Measurements from ENCODE around the gene TIMM29. TPM values are rescaled to one million over a fixed set of nuclear protein-coding genes. Genes with fewer than 3 reads are reported as not detected.

The TIMM29 gene
- total RNA-seq, 2 experiments from 2014 or later: 27.3 to 28.3 TPM

DNA sequence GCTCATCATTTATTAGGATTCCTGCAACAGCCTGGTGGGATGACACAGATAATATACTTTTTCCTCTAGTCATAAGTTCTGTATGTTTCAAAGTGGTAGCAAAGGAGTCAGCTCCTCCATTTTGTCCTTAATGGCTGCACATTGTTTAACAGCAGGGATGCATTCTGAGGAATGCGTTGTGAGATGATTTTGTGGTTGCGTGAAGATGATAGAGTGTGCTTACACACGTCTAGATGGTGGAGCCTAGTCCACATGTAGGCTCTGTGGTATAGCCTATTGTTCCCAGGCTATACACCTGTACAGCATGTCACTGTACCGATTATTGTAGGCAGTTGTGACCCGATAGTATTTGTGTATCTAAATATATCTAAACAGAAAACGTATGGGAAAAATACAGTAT is 36.8 kb downstream of the TIMM29 start:
- ChIA-PET CTCF (ENCODE audit: unreplicated experiment) (no interaction called here), POLR2A (interaction anchor here (1.3 to 4.2 kb wide), 3 partner anchors 10 to 14 kb away, joined by 4 to 43 read pairs (median 11); no protein-coding TSS in a partner anchor)
- Histone ChIP-seq H2AFZ (ENCODE audit: low read length) (no peak overlapping the region), H4K20me1 (ENCODE audit: insufficient read depth, low read length) (no peaks in the 10 kb centered on the region), H3K9me3 (ENCODE audit: low read length) (no peaks in the 10 kb centered on the region), H3K9me2 (ENCODE audit: insufficient read depth, low read length) (no peaks in the 10 kb centered on the region), H3K27ac (ENCODE audit: low read depth, low read length, poor library complexity, severe bottlenecking) (peak overlapping the region; percentile 99), H3K4me2 (ENCODE audit: low read length) (peak overlapping the region; percentile 76), H3K4me1 (ENCODE audit: insufficient read depth, low read length, poor library complexity, severe bottlenecking) (peaks cover 74% of the 10 kb centered on the region), H3K79me2 (ENCODE audit: insufficient read depth, low read depth, low read length) (peaks cover 92% of the 10 kb centered on the region), H3K36me3 (ENCODE audit: insufficient read depth, low read length) (peaks cover 54% of the 10 kb centered on the region), H3K4me3 (ENCODE audit: low read depth, low read length, poor library complexity, severe bottlenecking) (peak overlapping the region; percentile 87)
- no peak for TF ChIP-seq EZH2phosphoT487 (IDR thresholded peaks at IDR 0.05; ENCODE audit: borderline replicate concordance, low read depth, low read length)
- TF ChIP-seq, protein P1, sequence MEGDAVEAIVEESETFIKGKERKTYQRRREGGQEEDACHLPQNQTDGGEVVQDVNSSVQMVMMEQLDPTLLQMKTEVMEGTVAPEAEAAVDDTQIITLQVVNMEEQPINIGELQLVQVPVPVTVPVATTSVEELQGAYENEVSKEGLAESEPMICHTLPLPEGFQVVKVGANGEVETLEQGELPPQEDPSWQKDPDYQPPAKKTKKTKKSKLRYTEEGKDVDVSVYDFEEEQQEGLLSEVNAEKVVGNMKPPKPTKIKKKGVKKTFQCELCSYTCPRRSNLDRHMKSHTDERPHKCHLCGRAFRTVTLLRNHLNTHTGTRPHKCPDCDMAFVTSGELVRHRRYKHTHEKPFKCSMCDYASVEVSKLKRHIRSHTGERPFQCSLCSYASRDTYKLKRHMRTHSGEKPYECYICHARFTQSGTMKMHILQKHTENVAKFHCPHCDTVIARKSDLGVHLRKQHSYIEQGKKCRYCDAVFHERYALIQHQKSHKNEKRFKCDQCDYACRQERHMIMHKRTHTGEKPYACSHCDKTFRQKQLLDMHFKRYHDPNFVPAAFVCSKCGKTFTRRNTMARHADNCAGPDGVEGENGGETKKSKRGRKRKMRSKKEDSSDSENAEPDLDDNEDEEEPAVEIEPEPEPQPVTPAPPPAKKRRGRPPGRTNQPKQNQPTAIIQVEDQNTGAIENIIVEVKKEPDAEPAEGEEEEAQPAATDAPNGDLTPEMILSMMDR (conservative IDR thresholded peaks at IDR 0.05; ENCODE audit: low read length): no peak
- no TSS peak for BruUV-seq (replicated peaks)
- intact Hi-C loops (cut with micrococcal nuclease; ENCODE audit: unreplicated experiment): loop anchor here (5.0 kb wide), 1 partner anchor 373 kb away; no protein-coding TSS in a partner anchor
- DNase-seq (ENCODE audit: low spot score): no peak

DNA sequence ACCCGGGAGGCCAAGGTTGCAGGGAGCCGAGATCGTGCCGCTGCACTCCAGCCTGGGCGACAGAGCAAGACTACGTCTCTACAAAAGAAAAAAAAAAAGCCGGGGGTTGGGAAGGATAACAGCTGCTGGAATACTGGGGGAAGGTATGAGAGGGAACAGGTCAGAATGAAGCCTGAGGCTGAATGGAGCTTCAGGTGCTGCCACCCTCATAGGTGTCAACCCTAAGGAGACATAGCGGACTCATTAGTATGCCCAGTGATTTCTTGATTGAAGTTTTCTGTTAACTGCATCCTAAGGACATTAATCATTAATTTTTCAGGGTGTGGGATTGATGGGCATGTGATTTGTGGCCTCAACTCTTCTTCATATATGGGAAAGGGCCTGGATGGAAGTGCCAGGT is 38.2 kb downstream of the TIMM29 start:
- intact Hi-C loops (cut with micrococcal nuclease; ENCODE audit: unreplicated experiment): loop anchor here (5.0 kb wide), 1 partner anchor 375 kb away; no protein-coding TSS in a partner anchor
- no TSS peak for BruUV-seq (replicated peaks)

More for the DNA sequence above, 38.2 kb downstream of the TIMM29 start:
- Histone ChIP-seq H3K9me3 (ENCODE audit: low read length) (no peaks in the 10 kb centered on the region), H3K27ac (ENCODE audit: low read depth, low read length, poor library complexity, severe bottlenecking) (peak overlapping the region; percentile 99), H3K4me1 (ENCODE audit: insufficient read depth, low read length, poor library complexity, severe bottlenecking) (peaks cover 88% of the 10 kb centered on the region), H3K4me2 (ENCODE audit: low read length) (peak overlapping the region; percentile 76), H3K36me3 (ENCODE audit: insufficient read depth, low read length) (peaks cover 65% of the 10 kb centered on the region), H2AFZ (ENCODE audit: low read length) (no peak overlapping the region), H3K9me2 (ENCODE audit: insufficient read depth, low read length) (no peaks in the 10 kb centered on the region), H4K20me1 (ENCODE audit: insufficient read depth, low read length) (no peaks in the 10 kb centered on the region), H3K4me3 (ENCODE audit: low read depth, low read length, poor library complexity, severe bottlenecking) (peak overlapping the region; percentile 87), H3K79me2 (ENCODE audit: insufficient read depth, low read depth, low read length) (peaks cover 99% of the 10 kb centered on the region)
- no peak for TF ChIP-seq EZH2phosphoT487 (IDR thresholded peaks at IDR 0.05; ENCODE audit: borderline replicate concordance, low read depth, low read length)
- TF ChIP-seq, protein P1 (conservative IDR thresholded peaks at IDR 0.05; ENCODE audit: low read length): no peak
- POLR2A ChIA-PET: interaction anchor here (0.7 to 4.2 kb wide), 7 partner anchors 9 to 248 kb away, joined by 3 to 43 read pairs (median 5); partner anchors contain the start of gene LDLR
- no peak for DNase-seq (ENCODE audit: low spot score)
- CTCF ChIA-PET (ENCODE audit: unreplicated experiment): no interaction called here
